Ishikawa (cell line): ENCODE results near the gene SETBP1.

Experiments
- CREB1 ChIP-seq: IDR thresholded peaks from 2 replicates; pipeline ENCODE4 v1.6.1; 2012; ENCODE audit warnings: low read depth
- EP300 ChIP-seq: IDR thresholded peaks from 2 replicates; pipeline ENCODE4 v1.6.1; 2012; ENCODE audit warnings: borderline replicate concordance
- REST ChIP-seq: IDR thresholded peaks from 2 replicates; pipeline ENCODE4 v1.6.1; 2012; ENCODE audit warnings: low read depth, mild to moderate bottlenecking
- TAF1 ChIP-seq: IDR thresholded peaks from 2 replicates; pipeline ENCODE4 v1.6.1; 2012; ENCODE audit warnings: low read depth, mild to moderate bottlenecking
- YY1 ChIP-seq: IDR thresholded peaks from 2 replicates; pipeline ENCODE4 v1.6.1; 2012; ENCODE audit warnings: low read depth

GRCh38 chr18:45071956-45072355 lies 391.3 kb downstream of the SETBP1 start:
- TF ChIP-seq CREB1 = no peak
- TF ChIP-seq TAF1 = no peak
- no peak for TF ChIP-seq EP300
- TF ChIP-seq YY1 = no peak
- no peak for TF ChIP-seq REST
